Naive thymus-derived CD4-positive, alpha-beta T cell (primary cell): Measurements from ENCODE around the gene SCG5. TPM values are rescaled to one million over a fixed set of nuclear protein-coding genes. Genes with fewer than 3 reads are reported as not detected.

Source experiments
- ATAC-seq: fragments of 150-1000 bp; cut with Tn5 transposase; 2 replicates; pipeline ENCODE4 v1.10.0; 2021; ENCODE audit warnings: mild to moderate bottlenecking, moderate library complexity
- CTCF ChIA-PET: fragments of 350-600 bp; sonication (Branson Sonifier 250); formaldehyde crosslinking; loops from one replicate; lab custom pipeline; 2021; ENCODE audit warnings: antibody characterized with exemption; lab: Charles Lee
- POLR2A ChIA-PET: fragments of 350-600 bp; sonication (Branson Sonifier 250); formaldehyde crosslinking; loops from one replicate; lab custom pipeline; 2021; ENCODE audit warnings: antibody characterized with exemption, inconsistent platforms; lab: Charles Lee
- DNase-seq, 9 donors: peaks; one replicate each; pipeline versions ENCODE4 v3.0.0 to v3.0.0-alpha.2; 2020 to 2022; ENCODE audit warnings: mixed read lengths in 1 of 9
- H3K27ac ChIP-seq: one replicate; pipeline ENCODE4 v1.7.0; 2013; ENCODE audit warnings: mild to moderate bottlenecking, low read depth, low read length, moderate library complexity
- H3K27me3 ChIP-seq, 2 donors: one replicate each; pipeline ENCODE4 v1.7.0; 2013; ENCODE audit warnings: low read length in 2 of 2, mild to moderate bottlenecking in 2 of 2, moderate library complexity in 2 of 2; ENCODE audit not compliant: control insufficient read depth in 2 of 2, insufficient read depth in 2 of 2
- H3K36me3 ChIP-seq, 3 experiments: 1 replicate in 2 of 3; 2 replicates in 1 of 3; pipeline ENCODE4 v1.7.0; 2013; ENCODE audit warnings: low read length in 3 of 3, mild to moderate bottlenecking in 3 of 3, moderate library complexity in 1 of 3; ENCODE audit not compliant: insufficient read depth in 3 of 3, control insufficient read depth in 2 of 3
- H3K4me1 ChIP-seq, 2 donors: one replicate each; pipeline ENCODE4 v1.7.0; 2013; ENCODE audit warnings: low read length in 2 of 2, mild to moderate bottlenecking in 2 of 2, moderate library complexity in 1 of 2; ENCODE audit not compliant: control insufficient read depth in 2 of 2, insufficient read depth in 2 of 2
- H3K4me3 ChIP-seq: 2 replicates; pipeline ENCODE4 v1.7.0; 2013; ENCODE audit warnings: mild to moderate bottlenecking, low read length
- H3K9me3 ChIP-seq, 3 experiments: 1 replicate in 2 of 3; 2 replicates in 1 of 3; pipeline ENCODE4 v1.7.0; 2013; ENCODE audit warnings: low read length in 3 of 3; ENCODE audit not compliant: control insufficient read depth in 2 of 3
- H3K27ac Mint-ChIP-seq, 9 donors: one replicate each; pipeline ENCODE4 v1.8.0; 2020 to 2022; ENCODE audit warnings: mixed read lengths in 9 of 9, mild to moderate bottlenecking in 8 of 9, moderate library complexity in 5 of 9, inconsistent platforms in 2 of 9
- H3K27me3 Mint-ChIP-seq, 5 donors: one replicate each; pipeline ENCODE4 v1.8.0; 2021 to 2022; ENCODE audit warnings: mixed read lengths in 5 of 5, mild to moderate bottlenecking in 1 of 5
- H3K36me3 Mint-ChIP-seq, 5 donors: one replicate each; pipeline ENCODE4 v1.8.0; 2020 to 2022; ENCODE audit warnings: mixed read lengths in 5 of 5, mild to moderate bottlenecking in 3 of 5, inconsistent platforms in 1 of 5
- H3K4me1 Mint-ChIP-seq, 7 donors: one replicate each; pipeline ENCODE4 v1.8.0; 2020 to 2022; ENCODE audit warnings: mixed read lengths in 7 of 7, mild to moderate bottlenecking in 3 of 7, inconsistent platforms in 1 of 7
- H3K4me3 Mint-ChIP-seq, 10 donors: one replicate each; pipeline ENCODE4 v1.8.0; 2020 to 2022; ENCODE audit warnings: mild to moderate bottlenecking in 10 of 10, mixed read lengths in 10 of 10, moderate library complexity in 6 of 10, inconsistent platforms in 2 of 10
- H3K9me3 Mint-ChIP-seq, 11 donors: one replicate each; pipeline ENCODE4 v1.8.0; 2020 to 2022; ENCODE audit warnings: mixed read lengths in 11 of 11, mild to moderate bottlenecking in 4 of 11, inconsistent platforms in 1 of 11, moderate library complexity in 1 of 11
- intact Hi-C, 2 donors: fragments of 100-400 bp; cut with micrococcal nuclease; formaldehyde crosslinking; loops; one replicate each; pipeline ENCODE4 v1.15.1; 2023
- polyA plus RNA-seq, 2 donors: library from polyadenylated mRNA; unstranded; fragments of 300-500 nt; fragmentation: Illumina TruSeq; gene quantifications; one replicate each; pipeline ENCODE4 v1.2.3, GENCODE V29; 2021
- total RNA-seq, 6 experiments: library from RNA in 5 of 6; stranded (reverse) in 5 of 6; gene quantifications; 1 replicate in 5 of 6; 2 replicates in 1 of 6; pipeline ENCODE4 v1.2.3 and lab custom pipeline; 2021 to 2026

The SCG5 gene
- total and polyA plus RNA-seq, 7 experiments from 2014 or later = 0.37 to 2.8 (median 0.57) TPM; not detected in 2

DNA sequence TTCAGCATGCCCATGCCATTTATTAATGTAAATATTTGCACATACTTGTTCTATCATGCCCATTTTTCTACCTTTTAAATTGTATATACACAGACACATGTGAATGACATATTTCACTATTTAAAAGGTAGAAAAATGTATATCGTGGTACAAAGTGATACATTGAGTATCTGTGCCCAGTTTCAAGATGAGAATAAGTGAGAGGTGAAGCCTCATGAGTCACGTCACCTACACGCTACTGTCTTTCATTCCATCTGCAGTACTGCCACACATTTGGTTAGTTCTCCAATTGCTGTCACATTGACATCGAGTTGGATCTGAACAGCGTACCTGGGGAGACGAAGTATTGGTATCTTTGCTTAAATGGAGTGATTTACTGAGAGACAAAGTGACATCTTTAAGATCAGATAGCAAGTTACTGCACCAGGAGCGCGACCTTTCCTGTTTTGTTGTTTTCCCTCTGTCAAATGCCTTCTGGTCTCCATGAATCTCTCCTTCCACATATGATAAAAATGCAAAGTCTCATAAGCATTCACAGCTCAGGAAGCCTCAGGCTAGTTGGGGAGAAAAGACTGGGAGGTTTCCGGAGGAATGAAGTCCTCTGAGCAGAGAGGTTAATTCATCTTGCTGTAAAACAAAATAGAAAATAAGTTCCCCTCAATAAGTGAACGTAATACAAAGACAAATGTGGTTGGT is 88.3 kb downstream of the SCG5 start:
- ChIA-PET POLR2A (no interaction called here), CTCF (no interaction called here)
- Mint-ChIP-seq H3K27ac (no peak overlapping the region), H3K4me3 (no peak overlapping the region), H3K27me3 (peaks cover 50 to 71% (median 58%) of the 10 kb centered on the region in 5 donors), H3K36me3 (peaks cover 0 to 5% (median 0%) of the 10 kb centered on the region in 5 donors), H3K9me3 (peaks cover 0 to 14% (median 5%) of the 10 kb centered on the region in 11 donors), H3K4me1 (no peaks in the 10 kb centered on the region)
- no peak for ATAC-seq
- intact Hi-C loops = no loop called here
- no peak for DNase-seq
- Histone ChIP-seq H3K4me3 (no peak overlapping the region), H3K9me3 (no peaks in the 10 kb centered on the region), H3K36me3 (no peaks in the 10 kb centered on the region), H3K27ac (no peak overlapping the region), H3K4me1 (no peaks in the 10 kb centered on the region), H3K27me3 (peaks cover 0 to 5% of the 10 kb centered on the region in 2 donors)

- Histone ChIP-seq H3K36me3 (no peaks in the 10 kb centered on the region), H3K27me3 (peaks cover 0 to 5% of the 10 kb centered on the region in 2 donors), H3K4me3 (no peak overlapping the region), H3K9me3 (no peaks in the 10 kb centered on the region), H3K27ac (no peak overlapping the region), H3K4me1 (no peaks in the 10 kb centered on the region)
- no peak for ATAC-seq
- Mint-ChIP-seq H3K9me3 (peaks cover 0 to 14% (median 5%) of the 10 kb centered on the region in 11 donors), H3K27me3 (peaks cover 49 to 66% (median 57%) of the 10 kb centered on the region in 5 donors), H3K27ac (no peak overlapping the region), H3K4me3 (no peak overlapping the region), H3K36me3 (peaks cover 0 to 5% (median 0%) of the 10 kb centered on the region in 5 donors), H3K4me1 (no peaks in the 10 kb centered on the region)
- peak in 1 of 9 donors; percentile 1 for DNase-seq
- intact Hi-C loops = no loop called here
- ChIA-PET CTCF (no interaction called here), POLR2A (no interaction called here)
Measured at GRCh38 chr15:32730677-32731654, 89.5 kb downstream of the SCG5 start.

DNA sequence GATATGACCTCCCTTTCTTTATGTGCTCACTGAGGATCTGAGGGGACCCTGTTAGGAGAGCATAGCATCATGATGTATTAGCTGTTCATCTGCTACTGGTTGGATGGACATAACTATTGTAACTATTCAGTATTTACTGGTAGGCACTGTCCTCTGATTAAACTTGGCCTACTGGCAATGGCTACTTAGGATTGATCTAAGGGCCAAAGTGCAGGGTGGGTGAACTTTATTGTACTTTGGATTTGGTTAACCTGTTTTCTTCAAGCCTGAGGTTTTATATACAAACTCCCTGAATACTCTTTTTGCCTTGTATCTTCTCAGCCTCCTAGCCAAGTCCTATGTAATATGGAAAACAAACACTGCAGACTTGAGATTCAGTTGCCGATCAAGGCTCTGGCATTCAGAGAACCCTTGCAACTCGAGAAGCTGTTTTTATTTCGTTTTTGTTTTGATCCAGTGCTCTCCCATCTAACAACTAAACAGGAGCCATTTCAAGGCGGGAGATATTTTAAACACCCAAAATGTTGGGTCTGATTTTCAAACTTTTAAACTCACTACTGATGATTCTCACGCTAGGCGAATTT is 91.2 kb downstream of the SCG5 start:
- ChIA-PET CTCF (no interaction called here), POLR2A (no interaction called here)
- no peak for DNase-seq
- H3K9me3 ChIP-seq = no peaks in the 10 kb centered on the region
- Mint-ChIP-seq H3K4me1 (no peaks in the 10 kb centered on the region), H3K9me3 (peaks cover 0 to 10% (median 0%) of the 10 kb centered on the region in 11 donors), H3K4me3 (no peak overlapping the region), H3K36me3 (peaks cover 0 to 5% (median 0%) of the 10 kb centered on the region in 5 donors), H3K27ac (no peak overlapping the region), H3K27me3 (peaks cover 44 to 66% (median 54%) of the 10 kb centered on the region in 5 donors)
- no peak for ATAC-seq
- H3K4me3 ChIP-seq = no peak overlapping the region
- H3K27ac ChIP-seq = no peak overlapping the region
- peaks cover 0 to 5% of the 10 kb centered on the region in 2 donors for H3K27me3 ChIP-seq
- H3K36me3 ChIP-seq = no peaks in the 10 kb centered on the region
- intact Hi-C loops = no loop called here
- no peaks in the 10 kb centered on the region for H3K4me1 ChIP-seq

DNA sequence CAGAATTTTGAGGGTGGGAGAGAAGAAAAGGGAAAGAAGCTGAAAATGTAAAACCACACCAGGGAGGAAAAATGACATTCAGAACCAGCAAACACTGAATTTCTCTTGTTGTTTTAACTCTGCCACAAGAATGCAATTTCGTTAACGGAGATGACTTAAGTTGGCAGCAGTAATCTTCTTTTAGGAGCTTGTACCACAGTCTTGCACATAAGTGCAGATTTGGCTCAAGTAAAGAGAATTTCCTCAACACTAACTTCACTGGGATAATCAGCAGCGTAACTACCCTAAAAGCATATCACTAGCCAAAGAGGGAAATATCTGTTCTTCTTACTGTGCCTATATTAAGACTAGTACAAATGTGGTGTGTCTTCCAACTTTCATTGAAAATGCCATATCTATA is 91.8 kb downstream of the SCG5 start:
- ChIA-PET POLR2A (no interaction called here), CTCF (no interaction called here)
- H3K4me3 Mint-ChIP-seq = no peak overlapping the region
- Histone ChIP-seq H3K27me3 (peaks cover 0 to 5% of the 10 kb centered on the region in 2 donors), H3K36me3 (no peaks in the 10 kb centered on the region), H3K27ac (no peak overlapping the region), H3K4me1 (no peaks in the 10 kb centered on the region), H3K9me3 (no peaks in the 10 kb centered on the region), H3K4me3 (no peak overlapping the region)
- no peak for DNase-seq
- H3K36me3 Mint-ChIP-seq = peaks cover 0 to 5% (median 0%) of the 10 kb centered on the region in 5 donors
- H3K27ac Mint-ChIP-seq = no peak overlapping the region
- H3K9me3 Mint-ChIP-seq = peaks cover 0 to 10% (median 0%) of the 10 kb centered on the region in 11 donors
- ATAC-seq = no peak
- intact Hi-C loops = no loop called here
- peaks cover 44 to 66% (median 51%) of the 10 kb centered on the region in 5 donors for H3K27me3 Mint-ChIP-seq
- no peaks in the 10 kb centered on the region for H3K4me1 Mint-ChIP-seq

- POLR2A ChIA-PET = no interaction called here
- no peaks in the 10 kb centered on the region for H3K36me3 ChIP-seq
- no peak overlapping the region for H3K4me3 Mint-ChIP-seq
- DNase-seq = no peak
- H3K4me3 ChIP-seq = no peak overlapping the region
- CTCF ChIA-PET = no interaction called here
- peaks cover 21 to 54% (median 39%) of the 10 kb centered on the region in 5 donors for H3K27me3 Mint-ChIP-seq
- ATAC-seq = no peak
- no peaks in the 10 kb centered on the region for H3K4me1 Mint-ChIP-seq
- H3K36me3 Mint-ChIP-seq = no peaks in the 10 kb centered on the region
- intact Hi-C loops = no loop called here
- H3K27ac ChIP-seq = no peak overlapping the region
- H3K9me3 Mint-ChIP-seq = peaks cover 0 to 16% (median 8%) of the 10 kb centered on the region in 11 donors
- H3K27ac Mint-ChIP-seq = no peak overlapping the region
- no peaks in the 10 kb centered on the region for H3K4me1 ChIP-seq
- H3K27me3 ChIP-seq = peaks cover 0 to 5% of the 10 kb centered on the region in 2 donors
- H3K9me3 ChIP-seq = no peaks in the 10 kb centered on the region
Measured at GRCh38 chr15:32735989-32736700, 94.6 kb downstream of the SCG5 start.

GRCh38 chr15:32736701-32737061 is 95.2 kb downstream of the SCG5 start:
- DNase-seq (no peak), ATAC-seq (no peak)
- POLR2A ChIA-PET = no interaction called here
- Histone ChIP-seq H3K4me3 (no peak overlapping the region), H3K27ac (no peak overlapping the region), H3K4me1 (no peaks in the 10 kb centered on the region), H3K9me3 (no peaks in the 10 kb centered on the region), H3K27me3 (peaks cover 0 to 5% of the 10 kb centered on the region in 2 donors), H3K36me3 (no peaks in the 10 kb centered on the region)
- H3K36me3 Mint-ChIP-seq = no peaks in the 10 kb centered on the region
- intact Hi-C loops = no loop called here
- CTCF ChIA-PET = no interaction called here
- peaks cover 21 to 50% (median 38%) of the 10 kb centered on the region in 5 donors for H3K27me3 Mint-ChIP-seq
- no peaks in the 10 kb centered on the region for H3K4me1 Mint-ChIP-seq
- H3K9me3 Mint-ChIP-seq = peaks cover 0 to 18% (median 8%) of the 10 kb centered on the region in 11 donors
- H3K4me3 Mint-ChIP-seq = no peak overlapping the region
- no peak overlapping the region for H3K27ac Mint-ChIP-seq
